B cell (primary cell): ENCODE results near the gene RASL10B. TPM values are rescaled to one million over a fixed set of nuclear protein-coding genes. Genes with fewer than 3 reads are reported as not detected.

Experiments
- ATAC-seq: fragments of 200-7000 bp; cut with Tn5 transposase; one replicate; pipeline ENCODE4 v1.10.0; 2021; ENCODE audit warnings: low read depth, mild to moderate bottlenecking, moderate number of reproducible peaks, moderate library complexity
- CTCF ChIA-PET: fragments of 350-600 bp; sonication (Branson Sonifier 250); formaldehyde crosslinking; loops from one replicate; lab custom pipeline; 2021; ENCODE audit warnings: antibody characterized with exemption, inconsistent platforms; lab: Charles Lee
- POLR2A ChIA-PET: fragments of 350-600 bp; sonication (Branson Sonifier 250); formaldehyde crosslinking; loops from one replicate; lab custom pipeline; 2021; ENCODE audit warnings: antibody characterized with exemption; lab: Charles Lee
- DNase-seq: peaks from one replicate; pipeline ENCODE4 v3.0.0; 2013
- H2AFZ ChIP-seq: 2 replicates; pipeline ENCODE4 v1.6.1; 2012; ENCODE audit warnings: mild to moderate bottlenecking, low read depth, low read length; ENCODE audit not compliant: insufficient read depth, poor library complexity, severe bottlenecking
- H3K27ac ChIP-seq, 2 donors: 1 replicate in 1 of 2; 2 replicates in 1 of 2; pipeline ENCODE4 v1.5.1; 2012 to 2013; ENCODE audit warnings: low read length in 2 of 2, mild to moderate bottlenecking in 2 of 2, moderate library complexity in 1 of 2
- H3K27me3 ChIP-seq, 4 experiments: fragments of 200-600 bp in 1 of 4; sonication (generic) in 1 of 4; replicated peaks in 1 of 4; 1 replicate in 2 of 4; 2 replicates in 2 of 4; pipeline versions ENCODE4 v1.6.1 to v1.7.0; 2013 to 2016; ENCODE audit warnings: low read length in 3 of 4, mild to moderate bottlenecking in 2 of 4, mixed read lengths in 1 of 4, moderate library complexity in 1 of 4; ENCODE audit not compliant: insufficient read depth in 4 of 4, control insufficient read depth in 3 of 4; ENCODE audit errors: control extremely low read depth in 1 of 4
- H3K36me3 ChIP-seq, 2 experiments: replicated peaks in 1 of 2; 1 replicate in 1 of 2; 2 replicates in 1 of 2; pipeline versions ENCODE4 v1.6.1 to v1.7.1; 2013; ENCODE audit warnings: low read length in 1 of 2; ENCODE audit not compliant: insufficient read depth in 2 of 2, control insufficient read depth in 1 of 2; ENCODE audit errors: control extremely low read depth in 1 of 2, extremely low read depth in 1 of 2
- H3K4me1 ChIP-seq, 2 donors: fragments of 200-600 bp in 1 of 2; sonication (generic) in 1 of 2; 1 replicate in 1 of 2; 2 replicates in 1 of 2; pipeline versions ENCODE4 v1.5.1 to v1.6.1; 2013 to 2017; ENCODE audit warnings: low read length in 2 of 2; ENCODE audit not compliant: control insufficient read depth in 2 of 2, insufficient read depth in 2 of 2
- H3K4me2 ChIP-seq: replicated peaks from 2 replicates; pipeline ENCODE3; 2012; ENCODE audit warnings: mild to moderate bottlenecking, low read depth, low read length; ENCODE audit not compliant: poor library complexity, severe bottlenecking
- H3K4me3 ChIP-seq, 5 experiments: fragments of 200-600 bp in 1 of 5; sonication (generic) in 1 of 5; 1 replicate in 3 of 5; 2 replicates in 2 of 5; pipeline versions ENCODE4 v1.5.1 to v1.7.0; 2011 to 2016; ENCODE audit warnings: low read length in 4 of 5, mild to moderate bottlenecking in 4 of 5, low read depth in 2 of 5, control low read depth in 1 of 5, moderate library complexity in 1 of 5; ENCODE audit not compliant: insufficient read depth in 1 of 5; ENCODE audit errors: control extremely low read depth in 1 of 5, extremely low read depth in 1 of 5
- H3K79me2 ChIP-seq: fragments of 200-600 bp; sonication (generic); one replicate; pipeline ENCODE4 v1.6.0; 2016; ENCODE audit warnings: low read length; ENCODE audit not compliant: control insufficient read depth, insufficient read depth
- H3K9ac ChIP-seq: fragments of 200-600 bp; sonication (generic); 2 replicates; pipeline ENCODE4 v1.6.1; 2017; ENCODE audit warnings: mild to moderate bottlenecking, low read length, moderate library complexity
- H3K9me3 ChIP-seq, 3 donors: one replicate each; pipeline versions ENCODE4 v1.6.1 to v1.7.1; 2013; ENCODE audit warnings: low read length in 2 of 3; ENCODE audit not compliant: control insufficient read depth in 2 of 3, insufficient read depth in 1 of 3; ENCODE audit errors: control extremely low read depth in 1 of 3
- H4K20me1 ChIP-seq: 2 replicates; pipeline ENCODE4 v1.6.0; 2012; ENCODE audit warnings: mild to moderate bottlenecking, low read length; ENCODE audit not compliant: insufficient read depth, control insufficient read depth, poor library complexity, severe bottlenecking
- H3K27ac Mint-ChIP-seq: one replicate; pipeline ENCODE4 v1.8.0; 2021; ENCODE audit warnings: mixed read lengths
- H3K27me3 Mint-ChIP-seq: one replicate; pipeline ENCODE4 v1.8.0; 2021; ENCODE audit warnings: mixed read lengths
- H3K4me1 Mint-ChIP-seq: one replicate; pipeline ENCODE4 v1.8.0; 2021; ENCODE audit warnings: mixed read lengths
- H3K4me3 Mint-ChIP-seq: one replicate; pipeline ENCODE4 v1.8.0; 2021; ENCODE audit warnings: mixed read lengths
- H3K9me3 Mint-ChIP-seq: one replicate; pipeline ENCODE4 v1.8.0; 2022; ENCODE audit warnings: mixed read lengths; ENCODE audit not compliant: insufficient read depth
- EZH2 ChIP-seq: IDR thresholded peaks from 2 replicates; pipeline ENCODE4 v1.6.1; 2012; ENCODE audit warnings: borderline replicate concordance, low read depth, mild to moderate bottlenecking, moderate library complexity, low read length; ENCODE audit not compliant: insufficient read depth, poor library complexity, severe bottlenecking
- WGBS: methylation state at CpG from one replicate; pipeline ENCODE4 v1.1.5; 2013; ENCODE audit warnings: missing lambda C conversion rate; ENCODE audit not compliant: insufficient coverage; 5-methylcytosine and 5-hydroxymethylcytosine counted together
- intact Hi-C: fragments of 100-400 bp; cut with micrococcal nuclease; formaldehyde crosslinking; loops from one replicate; pipeline ENCODE4 v1.10.0; 2022
- polyA plus RNA-seq: library from polyadenylated mRNA; depleted of rRNA; stranded (reverse); fragments of >200 nt; gene quantifications from 2 replicates; pipeline ENCODE4 v1.2.3, GENCODE V29; 2012
- total RNA-seq, 2 donors: library from RNA; stranded (reverse); fragments of 120-200 nt in 1 of 2; gene quantifications; 1 replicate in 1 of 2; 2 replicates in 1 of 2; pipeline versions ENCODE4 v1.2.3 to v1.2.4, GENCODE V29; 2013 to 2022
- TF ChIP-seq, protein P1 (sequence below): fragments of 200-600 bp; IDR thresholded peaks from one replicate; pipeline ENCODE4 v1.8.0; 2022; ENCODE audit warnings: antibody characterized with exemption, mild to moderate bottlenecking

Gene RASL10B
- total and polyA plus RNA-seq, 2 donors (not counting 1 experiment from before 2014, with no cell fraction given): 0.06 TPM; not detected in 1

DNA sequence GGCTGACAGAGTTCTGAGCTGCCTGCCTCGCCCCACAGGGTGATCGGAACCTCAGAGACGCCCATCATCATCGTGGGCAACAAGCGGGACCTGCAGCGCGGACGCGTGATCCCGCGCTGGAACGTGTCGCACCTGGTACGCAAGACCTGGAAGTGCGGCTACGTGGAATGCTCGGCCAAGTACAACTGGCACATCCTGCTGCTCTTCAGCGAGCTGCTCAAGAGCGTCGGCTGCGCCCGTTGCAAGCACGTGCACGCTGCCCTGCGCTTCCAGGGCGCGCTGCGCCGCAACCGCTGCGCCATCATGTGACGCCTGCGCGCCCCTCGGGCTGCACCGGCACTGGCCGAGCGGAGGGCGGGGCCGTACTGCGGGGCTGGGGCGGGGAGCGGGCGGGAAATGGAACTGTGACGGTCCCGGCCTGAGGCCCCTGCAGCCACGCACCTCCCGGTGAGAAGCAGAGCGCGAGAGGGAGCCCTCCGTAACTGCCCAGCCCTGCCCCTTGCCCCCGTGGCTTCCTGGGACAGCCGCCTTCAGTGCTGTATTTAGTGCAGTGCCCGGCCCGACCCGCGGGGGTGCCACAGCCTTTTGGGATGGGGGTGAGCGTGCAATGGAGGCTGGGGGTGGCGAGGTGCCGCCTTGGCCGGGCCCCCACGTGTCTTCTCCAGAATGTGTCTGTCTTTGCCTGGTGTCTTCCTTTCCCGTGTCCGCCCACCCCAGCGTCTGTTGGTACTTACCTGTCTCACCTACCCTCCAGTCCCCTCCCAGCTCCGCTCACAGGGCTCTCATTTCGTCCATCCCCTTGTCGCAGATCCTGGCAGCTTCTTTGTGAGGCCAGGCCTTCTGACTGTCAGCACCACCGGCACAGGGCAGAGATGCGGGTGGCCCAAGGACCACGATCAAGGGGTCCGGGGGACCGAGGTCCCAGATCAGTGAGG is 9.8 kb downstream of the RASL10B start:
- DNase-seq: no peak
- no peak overlapping the region for H2AFZ ChIP-seq
- ATAC-seq: no peak

More for the DNA sequence above, 9.8 kb downstream of the RASL10B start:
- H3K4me3 ChIP-seq: no peak overlapping the region
- H3K4me3 Mint-ChIP-seq: peak overlapping the region; percentile 19
- WGBS: 24% methylated on average over 69 of the region's 73 CpGs
- H3K79me2 ChIP-seq: no peaks in the 10 kb centered on the region
- intact Hi-C loops: no loop called here
- POLR2A ChIA-PET: no interaction called here
- no peak overlapping the region for H3K27ac ChIP-seq
- no peak overlapping the region for H3K27ac Mint-ChIP-seq
- H4K20me1 ChIP-seq: no peaks in the 10 kb centered on the region
- H3K4me1 Mint-ChIP-seq: peaks cover 7% of the 10 kb centered on the region
- peaks cover 0 to 12% (median 0%) of the 10 kb centered on the region in 3 donors for H3K9me3 ChIP-seq
- H3K4me2 ChIP-seq: peak overlapping the region; percentile 51
- H3K9me3 Mint-ChIP-seq: no peaks in the 10 kb centered on the region
- peaks cover 0 to 5% of the 10 kb centered on the region in 2 donors for H3K4me1 ChIP-seq
- peaks cover 35% of the 10 kb centered on the region for H3K27me3 Mint-ChIP-seq
- H3K9ac ChIP-seq: no peak overlapping the region
- H3K27me3 ChIP-seq: peaks cover 0 to 31% (median 6%) of the 10 kb centered on the region in 4 experiments
- TF ChIP-seq, protein P1, sequence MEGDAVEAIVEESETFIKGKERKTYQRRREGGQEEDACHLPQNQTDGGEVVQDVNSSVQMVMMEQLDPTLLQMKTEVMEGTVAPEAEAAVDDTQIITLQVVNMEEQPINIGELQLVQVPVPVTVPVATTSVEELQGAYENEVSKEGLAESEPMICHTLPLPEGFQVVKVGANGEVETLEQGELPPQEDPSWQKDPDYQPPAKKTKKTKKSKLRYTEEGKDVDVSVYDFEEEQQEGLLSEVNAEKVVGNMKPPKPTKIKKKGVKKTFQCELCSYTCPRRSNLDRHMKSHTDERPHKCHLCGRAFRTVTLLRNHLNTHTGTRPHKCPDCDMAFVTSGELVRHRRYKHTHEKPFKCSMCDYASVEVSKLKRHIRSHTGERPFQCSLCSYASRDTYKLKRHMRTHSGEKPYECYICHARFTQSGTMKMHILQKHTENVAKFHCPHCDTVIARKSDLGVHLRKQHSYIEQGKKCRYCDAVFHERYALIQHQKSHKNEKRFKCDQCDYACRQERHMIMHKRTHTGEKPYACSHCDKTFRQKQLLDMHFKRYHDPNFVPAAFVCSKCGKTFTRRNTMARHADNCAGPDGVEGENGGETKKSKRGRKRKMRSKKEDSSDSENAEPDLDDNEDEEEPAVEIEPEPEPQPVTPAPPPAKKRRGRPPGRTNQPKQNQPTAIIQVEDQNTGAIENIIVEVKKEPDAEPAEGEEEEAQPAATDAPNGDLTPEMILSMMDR: no peak
- no peak for TF ChIP-seq EZH2
- no peaks in the 10 kb centered on the region for H3K36me3 ChIP-seq
- CTCF ChIA-PET: no interaction called here
